Upper lobe of left lung (tissue), 4 donors: ENCODE measurements around the gene NANOGP8.

Experiments
- POLR2A ChIP-seq, 4 donors: fragments of 450-650 bp; IDR thresholded peaks; one replicate each; pipeline ENCODE4 v1.5.1; 2016 to 2017; ENCODE audit warnings: antibody characterized with exemption in 4 of 4, mild to moderate bottlenecking in 2 of 4
- POLR2AphosphoS5 ChIP-seq, 2 donors: sonication (generic); formaldehyde crosslinking; IDR thresholded peaks; one replicate each; pipeline ENCODE4 v1.5.1; 2017; ENCODE audit warnings: antibody characterized with exemption in 2 of 2
- TF ChIP-seq, protein P1 (sequence below), 6 experiments: fragments of 450-650 bp in 4 of 6; fragments of 200-600 bp in 2 of 6; sonication (generic) in 2 of 6; IDR thresholded peaks; one replicate each; pipeline ENCODE4 v1.5.1; 2016 to 2019; ENCODE audit warnings: antibody characterized with exemption in 6 of 6

DNA sequence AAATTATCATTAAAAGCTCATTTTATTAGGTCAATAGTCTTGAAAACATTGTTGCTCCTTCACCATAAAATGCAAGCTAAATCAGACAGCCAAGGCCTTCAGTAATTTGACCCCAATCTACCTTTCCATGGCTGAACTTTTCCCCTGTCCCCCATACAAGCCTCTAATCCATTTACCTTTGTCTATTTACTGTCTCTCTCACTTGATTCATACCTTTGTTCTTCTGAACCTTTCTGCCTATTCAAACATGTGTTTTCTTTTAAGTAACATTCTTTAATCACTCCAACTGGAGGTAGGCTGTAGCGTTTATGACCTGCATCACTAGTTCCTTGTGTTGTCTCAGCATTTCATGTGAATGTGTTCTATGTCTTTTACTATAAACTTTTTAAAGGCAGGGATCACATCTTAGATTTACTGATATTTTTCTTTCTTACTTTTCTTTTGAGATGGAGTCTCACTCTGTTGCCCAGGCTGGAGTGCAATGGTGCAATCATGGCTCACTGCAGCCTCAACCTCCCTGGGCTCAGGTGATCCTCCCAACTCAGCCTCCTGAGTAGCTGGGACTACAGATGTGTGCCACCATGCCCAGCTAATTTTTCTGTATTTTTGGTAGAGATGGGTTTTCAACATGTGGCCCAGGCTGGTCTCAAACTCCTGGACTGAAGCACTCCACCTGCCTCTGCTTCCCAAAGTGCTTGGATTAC is 5.2 kb upstream of the NANOGP8 start:
- TF ChIP-seq, protein P1, sequence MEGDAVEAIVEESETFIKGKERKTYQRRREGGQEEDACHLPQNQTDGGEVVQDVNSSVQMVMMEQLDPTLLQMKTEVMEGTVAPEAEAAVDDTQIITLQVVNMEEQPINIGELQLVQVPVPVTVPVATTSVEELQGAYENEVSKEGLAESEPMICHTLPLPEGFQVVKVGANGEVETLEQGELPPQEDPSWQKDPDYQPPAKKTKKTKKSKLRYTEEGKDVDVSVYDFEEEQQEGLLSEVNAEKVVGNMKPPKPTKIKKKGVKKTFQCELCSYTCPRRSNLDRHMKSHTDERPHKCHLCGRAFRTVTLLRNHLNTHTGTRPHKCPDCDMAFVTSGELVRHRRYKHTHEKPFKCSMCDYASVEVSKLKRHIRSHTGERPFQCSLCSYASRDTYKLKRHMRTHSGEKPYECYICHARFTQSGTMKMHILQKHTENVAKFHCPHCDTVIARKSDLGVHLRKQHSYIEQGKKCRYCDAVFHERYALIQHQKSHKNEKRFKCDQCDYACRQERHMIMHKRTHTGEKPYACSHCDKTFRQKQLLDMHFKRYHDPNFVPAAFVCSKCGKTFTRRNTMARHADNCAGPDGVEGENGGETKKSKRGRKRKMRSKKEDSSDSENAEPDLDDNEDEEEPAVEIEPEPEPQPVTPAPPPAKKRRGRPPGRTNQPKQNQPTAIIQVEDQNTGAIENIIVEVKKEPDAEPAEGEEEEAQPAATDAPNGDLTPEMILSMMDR (IDR thresholded peaks at IDR 0.05) = no peak
- TF ChIP-seq POLR2AphosphoS5 (IDR thresholded peaks at IDR 0.05) (no peak), POLR2A (IDR thresholded peaks at IDR 0.05) (no peak)
